ENCODE results near the gene PTPRB.

Gene PTPRB

DNA sequence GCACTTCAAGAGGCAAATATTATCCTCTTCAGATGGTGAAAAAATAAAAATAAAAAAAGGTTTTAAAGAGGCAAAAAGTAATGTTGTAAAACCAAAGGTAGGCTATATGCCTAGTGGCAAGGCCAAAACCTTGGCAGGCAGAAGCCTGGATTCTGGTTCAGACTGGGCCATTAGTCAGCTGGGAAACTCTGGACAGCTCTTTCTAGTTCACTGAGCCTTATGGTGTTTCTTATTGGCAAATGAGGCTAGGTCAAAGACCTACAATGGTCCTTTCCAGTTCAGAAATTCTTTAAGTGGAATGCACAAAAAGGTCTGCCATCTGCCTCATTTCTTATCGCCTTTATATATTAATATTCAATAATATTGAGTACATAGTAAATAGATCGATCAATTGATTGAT, 44.6 kb downstream of the PTPRB start:
- DNase-seq (ENCODE audit: low spot score) = no peak
- FAIRE-seq = no peak

DNA sequence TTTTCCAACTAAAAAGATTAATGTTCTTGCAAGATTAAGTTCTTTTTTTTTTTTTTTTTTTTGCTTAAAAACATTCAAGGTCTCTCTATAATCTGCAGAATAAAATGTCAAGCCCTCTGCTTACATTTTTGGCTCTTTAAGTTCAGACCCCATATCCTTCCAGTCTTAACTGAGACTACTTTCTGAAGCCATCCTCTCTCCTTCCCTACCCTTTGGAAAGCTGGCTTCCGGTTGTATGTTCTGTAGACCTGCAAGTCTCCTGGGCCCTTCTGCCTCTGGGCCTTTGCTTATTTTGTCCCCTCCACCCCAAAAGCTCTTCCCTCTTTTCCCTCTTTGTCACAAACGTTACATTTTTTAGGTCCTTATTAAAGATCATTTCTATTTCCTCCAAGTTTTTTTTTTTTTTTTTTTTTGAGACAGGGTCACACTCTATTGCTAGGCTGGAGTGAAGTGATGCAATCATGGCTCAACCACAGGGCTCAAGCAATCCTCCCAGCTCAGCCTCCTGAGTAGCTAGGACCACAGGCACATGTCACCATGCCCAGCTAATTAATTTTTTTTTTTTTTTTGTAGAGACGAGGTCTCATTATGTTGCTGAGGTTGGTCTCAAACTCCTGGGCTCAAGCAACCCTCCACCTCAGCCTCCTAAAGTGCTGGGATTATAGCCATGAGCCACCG, 46.5 kb downstream of the PTPRB start:
- FAIRE-seq (no peak), DNase-seq (ENCODE audit: low spot score) (no peak)

- DNase-seq (ENCODE audit: low spot score) (peak; percentile 56), FAIRE-seq (no peak)
These were observed 47.2 kb downstream of the PTPRB start for GRCh38 chr12:70590051-70590450.

GRCh38 chr12:70584332-70584731, 52.9 kb downstream of the PTPRB start:
- FAIRE-seq = no peak
- no peak for DNase-seq (ENCODE audit: low spot score)

- DNase-seq (ENCODE audit: low spot score) (no peak), FAIRE-seq (no peak)
These were observed 54.0 kb downstream of the PTPRB start for GRCh38 chr12:70583251-70583650.

- FAIRE-seq (no peak), DNase-seq (ENCODE audit: low spot score) (no peak)
These were observed 56.0 kb downstream of the PTPRB start for GRCh38 chr12:70581208-70581607.

DNA sequence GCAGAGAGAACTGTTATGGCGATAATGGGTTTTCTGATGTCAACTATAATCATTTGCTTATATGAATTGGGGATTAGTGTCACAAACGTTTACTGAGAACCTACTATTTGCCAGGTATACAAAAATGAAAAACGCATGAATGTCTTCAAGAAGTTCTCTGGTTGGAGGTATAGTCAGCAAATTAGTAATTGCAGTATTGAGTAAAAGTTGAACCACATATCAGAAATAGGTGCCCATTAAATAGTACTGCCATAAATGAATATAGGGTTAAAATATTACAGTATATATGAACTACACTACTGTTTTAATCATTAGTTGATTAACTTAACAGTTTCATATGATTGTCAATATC, 60.0 kb downstream of the PTPRB start:
- FAIRE-seq (no peak), DNase-seq (ENCODE audit: low spot score) (no peak)

DNA sequence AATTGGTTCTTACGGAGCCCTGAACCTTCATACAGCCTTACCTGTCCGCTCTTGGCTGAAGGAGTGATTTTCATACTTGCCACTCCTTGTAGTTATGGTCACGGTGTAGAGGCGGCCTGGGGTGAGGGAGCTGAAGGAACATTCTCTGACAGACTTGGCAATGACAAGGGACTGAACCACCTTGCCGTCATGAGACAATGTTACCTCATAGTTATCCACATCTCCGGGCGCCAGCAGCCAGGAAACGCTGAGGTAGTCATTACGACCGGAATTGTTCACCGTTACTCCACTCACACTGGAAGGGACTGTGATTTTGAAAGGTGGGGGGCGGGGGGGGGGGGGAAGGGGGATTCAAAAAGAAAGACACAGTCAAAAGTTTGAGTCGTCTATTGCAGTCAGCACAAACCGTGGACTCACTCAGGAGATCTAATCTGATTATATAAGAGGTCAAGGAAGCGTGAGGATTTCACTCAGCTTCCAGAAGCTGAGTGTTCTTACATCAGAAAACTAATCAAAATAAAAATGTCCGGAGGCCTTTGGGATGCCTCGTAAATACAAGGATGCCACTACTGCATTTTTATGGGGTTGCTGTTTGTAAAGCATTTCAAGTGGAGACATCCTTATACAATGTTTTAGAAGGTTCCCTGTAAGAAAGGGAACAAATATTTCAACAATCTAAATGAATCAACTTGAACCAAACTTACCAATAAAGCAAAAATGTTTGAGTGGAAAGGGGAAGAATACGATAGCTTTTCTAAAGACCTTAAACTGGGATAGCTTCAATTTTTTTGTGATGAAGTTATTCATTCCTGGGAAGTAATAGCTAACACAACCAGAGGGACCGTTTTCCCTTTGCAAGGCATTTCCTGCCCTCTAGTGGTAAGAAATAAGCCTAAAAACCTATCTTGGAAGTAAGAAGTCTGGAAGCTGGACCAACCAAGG, 60.6 kb downstream of the PTPRB start:
- no peak for FAIRE-seq
- DNase-seq (ENCODE audit: low spot score) = peak; percentile 33

GRCh38 chr12:70571705-70572268, 65.4 kb downstream of the PTPRB start:
- DNase-seq (ENCODE audit: low spot score) = no peak

GRCh38 chr12:70571029-70571428, 66.2 kb downstream of the PTPRB start:
- DNase-seq (ENCODE audit: low spot score) (no peak), FAIRE-seq (no peak)

More at GRCh38 chr12:70571705-70572268, 65.4 kb downstream of the PTPRB start:
- no peak for FAIRE-seq

- DNase-seq (ENCODE audit: low spot score) (no peak), FAIRE-seq (no peak)
These were observed 75.7 kb downstream of the PTPRB start for GRCh38 chr12:70561550-70561949.

- FAIRE-seq (no peak), DNase-seq (ENCODE audit: low spot score) (no peak)
These were observed 76.6 kb downstream of the PTPRB start for GRCh38 chr12:70560671-70561070.

DNA sequence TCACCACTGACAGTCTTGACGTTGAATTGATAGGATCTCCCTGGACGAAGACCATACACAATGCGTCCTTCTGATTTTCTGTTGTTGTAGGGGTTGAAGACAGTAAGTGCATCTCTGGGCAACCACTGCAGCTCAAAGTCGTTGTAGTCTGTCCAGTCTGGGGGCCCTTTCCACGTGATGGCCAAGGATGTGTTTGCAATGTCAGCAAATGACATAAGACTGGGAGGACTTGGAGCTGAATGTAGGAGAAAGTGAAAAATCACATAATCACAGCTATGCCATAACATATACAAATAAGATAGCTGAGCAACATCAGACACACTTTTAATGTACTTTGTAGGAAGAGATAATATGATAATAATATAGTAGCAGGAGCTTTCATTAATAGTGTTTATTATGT, 77.8 kb downstream of the PTPRB start:
- DNase-seq (ENCODE audit: low spot score) (no peak), FAIRE-seq (no peak)

DNA sequence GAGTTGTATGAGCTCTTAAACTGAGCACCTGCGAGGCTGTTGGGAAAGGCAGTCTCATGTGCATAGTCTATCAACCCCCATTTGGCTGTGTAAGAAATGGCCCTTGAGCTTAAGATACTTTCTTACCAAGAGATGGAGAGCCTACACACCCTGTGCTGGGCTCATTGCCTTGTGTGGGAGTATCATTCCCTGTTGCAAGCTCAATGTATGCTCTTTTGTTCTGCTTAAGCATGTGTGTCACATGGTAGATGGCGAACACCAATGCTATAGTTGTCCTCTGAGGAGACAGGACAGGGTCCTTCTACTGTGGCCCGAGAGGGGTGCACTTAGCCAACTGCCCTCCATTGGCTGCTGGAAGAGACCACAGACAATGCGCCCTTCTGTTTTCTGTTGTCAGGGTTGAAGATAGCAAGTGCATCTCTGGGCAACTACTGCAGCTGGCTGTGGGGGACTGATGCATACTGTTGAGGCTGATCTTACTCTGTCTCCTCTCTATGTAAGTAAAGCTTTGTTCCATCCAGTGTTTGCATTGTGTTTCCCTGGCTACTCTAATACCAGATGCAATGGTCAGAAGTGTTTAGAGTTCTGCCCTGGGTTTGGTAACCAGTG, 79.5 kb downstream of the PTPRB start:
- DNase-seq (ENCODE audit: low spot score) (no peak), FAIRE-seq (no peak)

- FAIRE-seq = no peak
- DNase-seq (ENCODE audit: low spot score) = peak; percentile 7
These were observed 80.9 kb downstream of the PTPRB start for GRCh38 chr12:70556179-70556869.

GRCh38 chr12:70555081-70555480, 82.1 kb downstream of the PTPRB start:
- no peak for FAIRE-seq
- DNase-seq (ENCODE audit: low spot score) = no peak

- FAIRE-seq = no peak
These were observed 83.8 kb downstream of the PTPRB start for GRCh38 chr12:70553391-70553859.

GRCh38 chr12:70551731-70552130, 85.5 kb downstream of the PTPRB start:
- DNase-seq (ENCODE audit: low spot score) (no peak), FAIRE-seq (no peak)

More at GRCh38 chr12:70553391-70553859, 83.8 kb downstream of the PTPRB start:
- no peak for DNase-seq (ENCODE audit: low spot score)

GRCh38 chr12:70550180-70550577, 87.0 kb downstream of the PTPRB start:
- FAIRE-seq = no peak
- no peak for DNase-seq (ENCODE audit: low spot score)

GRCh38 chr12:70549340-70550179, 87.7 kb downstream of the PTPRB start:
- FAIRE-seq (no peak), DNase-seq (ENCODE audit: low spot score) (no peak)

All from urothelium cell line (cell line).